Stimulated activated naive CD4-positive, alpha-beta T cell treated with Interleukin-2 at 50 U/mL for 16 hours (primary cell): Measurements from ENCODE around the gene OIP5.
"Not testable (repeated sequence)": the region's sequence is repeated elsewhere in the genome, so short reads cannot be mapped to it uniquely, and the experiment has no call there.

Experiments used
- DNase-seq: peaks from one replicate; lab custom pipeline; 2025; lab: John Stamatoyannopoulos, UW

The OIP5 gene

DNA sequence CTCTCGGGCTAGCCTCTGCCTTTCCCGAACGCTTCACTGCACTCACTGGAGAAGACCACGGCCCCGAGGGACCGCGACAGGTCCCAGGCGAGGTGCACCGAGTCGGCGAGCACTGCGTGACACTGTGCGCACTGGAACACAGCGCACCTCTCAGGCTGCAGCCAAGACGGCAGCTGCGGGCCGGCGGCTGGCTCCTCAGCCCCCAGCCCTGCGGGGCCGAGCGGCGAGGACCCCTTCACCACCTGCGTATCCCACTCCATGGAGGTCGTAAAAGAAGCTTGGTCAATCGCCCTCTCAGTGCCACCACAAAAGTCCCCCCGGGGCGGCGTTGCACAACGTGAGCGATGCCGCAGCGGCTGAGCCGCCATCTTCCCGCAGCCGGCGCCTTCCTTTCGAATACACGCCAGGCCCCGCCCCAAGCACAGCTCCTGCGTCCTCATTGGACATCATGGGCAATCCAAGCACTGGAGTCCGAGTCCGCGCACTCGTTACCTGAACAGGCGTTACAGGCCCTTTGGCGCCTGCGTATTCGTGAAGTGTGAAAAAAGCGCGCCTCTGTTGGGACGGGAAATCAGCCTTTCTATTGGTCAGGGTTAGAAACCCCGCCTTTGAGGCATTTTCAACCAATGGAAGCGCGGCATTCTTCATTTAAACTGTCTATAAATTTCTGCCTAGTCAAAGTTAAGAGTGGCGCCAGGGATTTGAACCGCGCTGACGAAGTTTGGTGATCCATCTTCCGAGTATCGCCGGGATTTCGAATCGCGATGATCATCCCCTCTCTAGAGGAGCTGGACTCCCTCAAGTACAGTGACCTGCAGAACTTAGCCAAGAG is at the start of gene OIP5, which contains the start of gene NUSAP1:
OIP5 (minus strand) TSS at position 398 of the 832 bp plus-strand sequence; CDS start at position 368, 30 bp downstream.
NUSAP1 (plus strand) TSS at position 688 of the 832 bp plus-strand sequence; CDS start at position 765, 77 bp downstream.
- DNase-seq: peak; percentile 99

DNA sequence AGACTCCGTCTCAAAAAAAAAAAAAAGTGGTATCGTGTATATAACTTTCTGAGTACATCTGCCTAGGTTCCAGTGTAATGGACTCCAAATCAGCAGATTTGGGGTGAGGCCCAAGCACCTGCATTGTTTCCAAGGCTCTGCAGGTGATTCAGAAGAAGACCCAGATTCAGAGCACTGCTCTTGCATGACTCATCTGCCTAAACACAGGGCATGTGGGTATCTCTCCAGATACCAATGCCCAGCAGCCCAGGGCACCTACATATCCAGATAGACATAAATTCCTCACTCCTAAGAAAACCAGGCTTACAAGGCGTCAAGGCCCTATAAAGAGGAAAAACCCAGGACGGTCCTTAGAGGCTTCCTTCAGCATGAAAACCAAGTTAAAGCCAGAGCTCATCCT is 45.6 kb upstream of the OIP5 start:
- no peak for DNase-seq

GRCh38 chr15:41367418-41367817 is 35.0 kb upstream of the OIP5 start:
- DNase-seq: no peak

DNA sequence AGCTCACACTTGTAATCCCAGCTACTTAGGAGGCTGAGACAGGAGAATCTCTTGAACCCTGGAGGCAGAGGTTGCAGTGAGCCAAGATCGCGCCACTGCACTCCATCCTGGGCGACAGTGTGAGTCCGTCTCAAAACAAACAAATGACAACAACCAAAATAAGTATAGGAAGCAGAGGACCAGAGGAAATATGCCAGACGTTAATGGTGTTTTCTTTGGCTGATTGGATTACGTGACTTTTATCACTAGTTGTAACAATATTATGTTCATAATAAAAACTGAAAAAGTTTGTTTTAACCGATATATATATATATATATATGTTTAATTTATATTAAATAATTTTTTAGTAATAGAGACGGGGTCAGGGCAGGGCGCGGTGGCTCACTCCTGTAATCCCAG is 22.0 kb upstream of the OIP5 start:
- no peak for DNase-seq

GRCh38 chr15:41350057-41350717 is 17.8 kb upstream of the OIP5 start:
- no peak for DNase-seq

DNA sequence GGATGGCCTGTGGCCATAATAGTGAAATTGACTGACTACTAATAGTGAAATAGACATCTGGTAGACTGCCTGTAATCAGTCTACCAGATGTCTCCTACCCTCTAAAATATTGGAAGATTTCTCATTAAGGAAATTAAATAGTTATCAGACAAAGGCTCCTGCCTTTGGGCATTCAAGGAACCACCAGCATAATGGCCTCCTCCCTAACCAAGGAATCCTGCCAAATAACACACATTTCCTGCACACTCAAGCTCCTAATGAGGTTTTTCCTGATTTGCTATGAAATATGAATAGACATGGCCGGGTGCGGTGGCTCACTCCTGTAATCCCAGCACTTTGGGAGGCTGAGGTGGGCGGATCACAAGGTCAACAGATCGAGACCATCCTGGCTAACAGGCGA is 14.8 kb upstream of the OIP5 start:
- no peak for DNase-seq

- no peak for DNase-seq
Observed at GRCh38 chr15:41341519-41341918, 9.1 kb upstream of the OIP5 start.

DNA sequence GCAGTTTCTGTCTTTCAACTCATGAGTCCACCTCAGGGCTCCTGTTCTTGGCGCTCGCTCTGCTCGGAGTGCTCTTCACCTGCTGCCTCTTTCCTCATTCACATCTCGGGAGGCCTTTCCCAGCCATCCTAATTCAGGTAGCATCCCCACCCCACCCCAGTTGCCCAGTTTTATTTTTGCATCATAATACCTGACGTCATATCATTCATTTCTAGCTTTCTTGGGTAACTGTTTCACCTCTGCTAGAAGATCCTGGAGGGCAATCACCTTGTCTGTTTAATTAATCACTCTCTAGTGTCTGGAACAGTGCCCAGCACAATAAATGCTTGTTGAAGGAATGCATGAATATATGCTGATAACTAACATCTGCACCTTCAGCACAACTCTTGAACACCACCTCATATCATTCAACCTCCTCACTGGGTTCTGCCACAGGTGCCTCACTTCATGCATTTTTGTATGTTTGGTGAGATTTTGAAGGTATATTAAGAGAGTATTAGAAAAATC is 7.9 kb upstream of the OIP5 start:
- no peak for DNase-seq

- no peak for DNase-seq
Observed at GRCh38 chr15:41337631-41338522, 5.5 kb upstream of the OIP5 start.

GRCh38 chr15:41337047-41337446 is 4.7 kb upstream of the OIP5 start:
- no peak for DNase-seq

GRCh38 chr15:41336549-41336948 is 4.2 kb upstream of the OIP5 start:
- DNase-seq: no peak

DNA sequence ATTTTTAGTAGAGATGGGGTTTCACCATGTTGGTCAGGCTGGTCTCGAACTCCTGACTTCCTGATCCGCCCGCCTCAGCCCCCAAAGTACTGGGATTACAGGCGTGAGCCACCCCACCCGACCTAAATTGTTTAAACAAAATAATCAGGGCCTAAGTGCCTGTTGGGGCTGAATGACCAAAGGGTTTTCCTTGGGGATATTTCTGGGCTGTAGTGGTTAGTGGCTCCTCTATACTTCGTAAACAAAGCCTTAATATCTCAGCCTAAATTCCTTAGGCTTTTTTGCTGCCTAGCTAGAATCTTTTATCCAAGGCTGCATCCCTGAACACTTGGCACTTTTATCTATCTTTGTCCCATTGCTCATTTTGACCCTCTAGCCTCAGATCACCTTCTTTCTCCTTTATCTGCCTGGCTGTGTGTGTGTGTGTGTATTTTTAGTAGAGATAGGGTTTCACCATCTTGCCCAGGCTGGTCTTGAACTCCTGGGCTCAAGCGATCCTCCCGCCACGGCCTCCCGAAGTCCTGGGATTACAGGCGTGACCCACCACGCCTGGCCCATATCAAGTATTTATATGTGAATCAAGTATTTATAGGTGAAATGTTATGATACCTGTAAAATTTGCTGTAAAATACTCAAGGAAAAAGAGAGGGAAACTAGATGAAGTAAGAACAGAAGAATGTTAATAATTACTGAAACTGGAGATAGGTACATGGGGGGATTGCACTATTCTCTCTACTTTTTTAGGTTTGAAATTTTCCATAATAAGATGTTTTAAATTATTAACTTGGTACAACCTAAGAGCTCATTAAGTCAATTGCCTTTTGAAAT is 2.1 kb upstream of the OIP5 start:
- no peak for DNase-seq

DNA sequence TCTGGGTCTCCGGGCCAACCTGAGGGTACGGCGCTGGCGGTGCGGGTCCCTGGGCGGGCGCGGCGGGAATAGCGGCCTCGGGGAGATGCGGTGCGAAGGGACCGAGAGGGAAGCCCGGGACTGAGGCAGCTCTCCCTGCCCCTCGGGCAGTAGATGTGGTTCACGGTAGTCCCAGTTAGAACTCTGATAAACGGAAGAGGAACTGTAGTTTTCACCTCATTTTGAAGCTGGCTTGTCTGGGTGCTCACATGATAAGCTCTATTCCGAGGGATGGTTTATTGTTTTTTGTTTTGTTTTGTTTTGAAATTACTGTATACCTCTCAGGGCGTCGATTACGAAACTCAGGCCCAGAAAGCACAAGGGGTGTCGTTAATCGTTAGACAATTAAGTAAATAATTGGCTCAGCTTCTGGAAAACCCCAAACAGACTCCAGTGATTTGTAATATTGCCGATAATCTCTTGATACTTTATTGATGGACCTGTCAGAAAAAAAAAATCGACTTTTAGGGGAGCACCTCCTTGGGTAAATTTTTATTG is 703 bp upstream of the OIP5 start:
- DNase-seq: no peak

DNA sequence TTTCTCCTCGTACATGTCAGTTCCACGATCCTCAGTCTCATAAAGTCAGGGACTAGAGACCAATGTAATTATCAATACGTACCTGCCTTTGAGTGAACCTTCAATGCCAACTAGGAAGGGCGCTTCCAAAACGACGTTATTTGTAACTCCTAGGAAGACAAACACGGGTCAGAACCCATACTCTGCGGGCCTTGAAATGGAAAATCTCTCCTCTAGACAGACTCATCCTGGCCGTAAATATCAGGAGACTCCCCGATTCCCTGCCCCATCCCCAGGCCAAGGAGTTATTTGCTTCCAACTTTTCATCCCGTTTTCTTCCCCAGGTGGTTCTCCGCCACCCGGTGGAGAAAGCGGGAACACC is 578 bp downstream of the OIP5 start:
- no peak for DNase-seq

GRCh38 chr15:41331281-41331680 is 1.1 kb downstream of the OIP5 start:
- DNase-seq: no peak

DNA sequence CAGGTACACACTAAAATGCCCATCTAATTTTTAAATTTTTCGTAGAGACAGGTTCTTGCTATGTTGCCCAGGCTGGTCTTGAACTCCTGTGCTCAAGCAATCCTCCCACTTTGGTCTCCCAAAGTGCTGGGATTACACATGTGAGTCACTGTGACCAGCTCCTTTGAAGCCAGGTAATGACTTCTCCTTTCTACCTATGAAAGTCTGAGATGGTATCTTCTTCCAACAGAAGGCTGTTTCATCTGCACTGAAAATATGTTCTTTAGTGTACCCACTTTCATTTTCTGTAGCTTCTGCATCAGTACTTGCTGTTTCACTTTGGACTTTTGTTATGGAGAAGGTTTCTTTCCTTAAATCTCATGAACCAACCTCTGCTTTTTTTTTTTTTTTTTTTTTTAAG is 8.8 kb downstream of the OIP5 start:
- no peak for DNase-seq

- not testable (repeated sequence) for DNase-seq
Observed at GRCh38 chr15:41320805-41321330, 11.5 kb downstream of the OIP5 start.

DNA sequence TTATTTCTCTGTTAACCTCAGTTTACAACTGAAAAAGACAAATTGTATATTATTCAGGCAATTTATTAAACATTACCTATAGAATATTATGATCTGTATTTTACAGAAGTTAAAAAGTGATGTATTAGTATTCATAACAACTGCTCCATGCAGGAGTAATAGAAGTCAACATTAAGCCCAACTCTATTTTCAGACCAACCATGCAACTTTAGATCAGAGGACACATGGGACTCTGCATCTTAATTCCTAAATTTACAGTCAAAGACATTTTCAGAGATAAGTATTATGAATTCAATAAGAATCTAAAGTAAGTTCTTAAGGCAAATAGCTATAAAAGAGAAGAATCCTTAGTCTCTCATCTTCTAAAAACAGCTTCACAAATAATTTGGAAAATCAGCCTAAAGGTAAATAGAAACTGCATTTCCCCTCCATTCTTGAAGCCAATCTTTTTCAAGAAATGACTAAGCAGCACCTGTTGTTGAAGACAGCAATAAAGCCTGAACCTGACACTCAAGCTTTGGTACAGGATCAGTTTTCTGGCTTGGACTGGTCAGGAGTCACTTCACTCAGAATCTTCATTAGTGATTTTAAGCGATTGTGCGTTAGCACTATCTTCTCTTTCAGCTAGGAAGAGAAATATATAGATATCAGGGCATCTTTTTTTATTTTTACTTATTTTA is 23.0 kb downstream of the OIP5 start:
- DNase-seq: no peak

- no peak for DNase-seq
Observed at GRCh38 chr15:41307679-41308078, 24.7 kb downstream of the OIP5 start.

DNA sequence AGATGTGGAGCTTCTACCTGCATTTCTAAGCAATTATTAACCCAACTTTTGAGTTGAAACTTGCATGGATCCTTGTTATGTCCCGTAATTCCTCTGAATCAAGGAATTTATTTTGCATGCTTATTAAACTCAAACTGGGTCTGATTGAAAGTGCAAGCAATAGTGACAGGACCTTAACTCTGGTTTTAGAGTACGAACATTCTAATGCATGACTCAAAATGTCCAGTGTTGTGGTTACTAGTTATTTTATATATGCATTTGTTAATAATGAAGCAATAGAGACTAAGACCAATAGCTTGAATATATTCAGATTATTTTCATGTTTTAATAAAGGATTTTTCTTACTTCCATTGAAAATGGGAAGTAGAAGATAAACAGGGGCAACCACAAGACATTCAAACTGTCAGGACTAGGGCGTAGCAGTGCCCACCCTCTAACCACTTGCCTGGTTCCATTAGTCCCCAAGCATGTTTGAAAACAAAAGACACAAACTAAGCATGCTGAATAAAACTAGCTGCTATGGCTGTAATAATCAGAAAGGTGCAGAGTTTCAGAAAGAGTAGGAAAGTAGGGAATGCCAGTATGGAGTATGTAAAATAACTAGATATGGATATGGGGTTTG is 28.1 kb downstream of the OIP5 start:
- DNase-seq: no peak
